ENCODE results near the gene ARHGAP22.

The ARHGAP22 gene

DNA sequence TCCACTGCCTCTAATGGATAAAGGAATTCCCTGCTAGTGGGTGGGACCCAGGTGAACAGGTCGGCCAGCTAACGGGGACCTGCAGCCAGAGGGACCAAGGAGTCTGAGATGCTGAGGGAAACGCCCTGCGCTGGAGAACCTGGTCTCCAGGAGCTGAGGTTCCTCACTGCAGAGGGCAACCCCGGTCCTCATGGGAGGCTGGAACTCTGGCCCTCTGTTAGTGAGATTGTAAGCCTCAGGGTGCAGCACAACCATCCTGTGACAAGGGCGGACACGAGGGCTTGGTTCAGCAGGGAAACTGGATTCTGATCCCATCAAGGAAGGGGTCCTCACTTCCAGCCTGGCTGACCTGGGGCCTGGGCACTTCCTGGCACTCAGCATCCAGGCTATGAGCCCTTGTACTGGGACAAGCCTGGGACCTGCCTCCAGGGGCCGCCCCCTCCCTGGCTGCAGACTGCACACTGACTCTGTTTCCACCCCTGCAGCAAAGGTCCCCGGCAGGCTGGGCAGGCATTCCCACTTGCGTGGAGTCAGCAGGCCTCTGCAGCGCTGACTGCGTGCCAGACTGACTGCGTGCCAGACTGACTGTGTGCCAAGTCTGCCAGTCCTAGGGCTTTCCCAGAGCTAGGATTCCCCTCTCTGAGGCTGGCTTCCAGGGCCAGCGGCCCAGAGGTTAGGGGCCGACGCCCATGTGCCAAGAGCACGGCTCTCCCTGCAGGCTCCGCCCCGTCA, 155.2 kb downstream of the ARHGAP22 start:
- Histone ChIP-seq H3K36me3 (ENCODE audit: insufficient read depth, low read length) (peaks cover 91% of the 10 kb centered on the region), H3K27me3 (ENCODE audit: control insufficient read depth, insufficient read depth, low read length) (no peaks in the 10 kb centered on the region), H3K9ac (ENCODE audit: low read depth, low read length) (no peak overlapping the region), H3K4me3 (ENCODE audit: low read length) (no peak overlapping the region), H3K4me1 (ENCODE audit: control insufficient read depth, insufficient read depth, low read length) (peaks cover 25% of the 10 kb centered on the region), H3K9me3 (replicated peaks; ENCODE audit: low read length) (no peaks in the 10 kb centered on the region), H3K4me2 (ENCODE audit: low read length) (no peak overlapping the region)

DNA sequence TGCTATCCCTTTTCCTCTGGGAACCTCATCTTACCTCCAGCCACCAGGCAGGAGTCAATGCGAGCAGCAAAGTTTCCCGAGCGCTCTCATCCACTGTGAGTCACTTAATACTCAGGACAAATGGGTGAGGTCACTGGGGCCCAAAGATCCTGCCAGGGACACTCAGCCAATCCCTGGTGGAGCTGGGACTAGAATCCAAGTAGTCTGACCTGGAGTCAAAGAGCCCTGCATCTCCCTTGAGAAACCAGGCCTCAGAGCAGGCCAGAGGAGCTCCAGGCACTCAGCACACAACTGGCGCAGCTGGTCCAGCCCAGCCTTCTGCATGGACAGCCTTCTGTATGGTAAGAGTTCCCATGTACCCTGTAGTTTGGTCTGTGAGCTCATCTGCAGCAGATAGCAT, 156.1 kb downstream of the ARHGAP22 start:
- H3K4me3 ChIP-seq (ENCODE audit: low read length): no peak overlapping the region
- H3K4me2 ChIP-seq (ENCODE audit: low read length): no peak overlapping the region
- peaks cover 33% of the 10 kb centered on the region for H3K4me1 ChIP-seq (ENCODE audit: control insufficient read depth, insufficient read depth, low read length)
- no peaks in the 10 kb centered on the region for H3K9me3 ChIP-seq (replicated peaks; ENCODE audit: low read length)
- peaks cover 95% of the 10 kb centered on the region for H3K36me3 ChIP-seq (ENCODE audit: insufficient read depth, low read length)
- H3K27me3 ChIP-seq (ENCODE audit: control insufficient read depth, insufficient read depth, low read length): no peaks in the 10 kb centered on the region
- H3K9ac ChIP-seq (ENCODE audit: low read depth, low read length): peak overlapping the region; percentile 24

DNA sequence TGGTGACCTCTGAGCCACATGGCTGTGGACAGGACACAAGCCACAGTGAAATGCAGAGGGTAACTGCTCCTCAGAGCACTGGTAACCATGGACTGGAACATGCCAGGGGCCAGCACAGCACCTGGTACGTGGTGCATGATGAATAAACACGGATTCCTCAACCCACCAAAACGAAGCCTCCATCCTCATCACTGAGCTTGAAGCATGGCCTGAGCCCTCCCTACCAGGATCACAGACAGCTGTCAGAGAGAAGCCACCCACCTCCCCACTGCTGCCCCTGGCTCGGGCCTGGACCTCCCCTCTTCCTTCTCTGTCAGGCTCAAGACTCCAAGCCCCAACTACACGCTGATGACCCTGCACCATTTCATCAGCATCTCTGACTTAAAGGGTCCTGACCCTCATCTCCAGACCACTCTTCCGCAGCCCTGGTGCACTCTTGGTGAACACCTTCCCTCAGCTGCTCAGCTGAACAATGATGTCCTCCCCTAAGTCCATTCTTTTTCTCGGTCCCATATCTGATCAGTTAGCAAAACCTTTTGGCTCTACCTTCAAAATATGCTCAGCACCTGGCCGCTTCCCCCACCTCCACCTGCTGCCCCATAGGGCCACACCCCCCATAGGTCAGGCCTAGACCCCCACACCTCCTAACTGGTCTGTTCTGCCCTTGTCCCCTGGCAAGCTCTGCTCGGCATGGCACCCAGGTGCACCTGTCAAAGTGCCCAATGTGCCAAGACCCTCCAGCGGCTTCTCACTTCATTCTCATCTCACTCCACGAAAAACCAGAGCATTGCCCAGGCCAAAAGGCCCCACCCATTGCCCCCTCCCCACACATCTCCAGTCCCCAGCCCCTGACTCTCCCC, 157.3 kb downstream of the ARHGAP22 start:
- no peak overlapping the region for H3K4me2 ChIP-seq (ENCODE audit: low read length)
- no peak overlapping the region for H3K9ac ChIP-seq (ENCODE audit: low read depth, low read length)
- peaks cover 94% of the 10 kb centered on the region for H3K36me3 ChIP-seq (ENCODE audit: insufficient read depth, low read length)
- H3K9me3 ChIP-seq (replicated peaks; ENCODE audit: low read length): no peaks in the 10 kb centered on the region
- no peak overlapping the region for H3K4me3 ChIP-seq (ENCODE audit: low read length)
- H3K27me3 ChIP-seq (ENCODE audit: control insufficient read depth, insufficient read depth, low read length): no peaks in the 10 kb centered on the region
- peaks cover 36% of the 10 kb centered on the region for H3K4me1 ChIP-seq (ENCODE audit: control insufficient read depth, insufficient read depth, low read length)

DNA sequence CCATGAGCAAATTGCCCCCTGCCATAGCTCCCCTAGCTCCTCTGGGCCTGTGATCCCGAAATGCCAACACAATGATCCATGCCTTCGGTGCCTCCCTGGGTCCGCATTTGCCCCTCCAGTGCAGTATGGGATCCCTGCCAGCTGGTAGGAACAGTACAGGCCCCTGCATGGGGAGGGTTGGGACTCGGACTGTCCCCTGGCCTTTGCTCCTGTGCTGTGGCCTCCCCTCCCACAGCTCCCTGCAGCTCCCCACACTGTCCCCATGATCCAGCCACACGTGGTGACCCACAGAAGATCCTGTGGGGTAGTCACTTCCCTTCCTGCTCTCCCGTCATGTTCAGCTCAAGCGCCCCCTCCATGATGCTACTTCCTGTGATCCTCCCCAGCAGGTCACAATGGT, 158.1 kb downstream of the ARHGAP22 start:
- H3K4me1 ChIP-seq (ENCODE audit: control insufficient read depth, insufficient read depth, low read length): peaks cover 36% of the 10 kb centered on the region
- H3K9ac ChIP-seq (ENCODE audit: low read depth, low read length): no peak overlapping the region

DNA sequence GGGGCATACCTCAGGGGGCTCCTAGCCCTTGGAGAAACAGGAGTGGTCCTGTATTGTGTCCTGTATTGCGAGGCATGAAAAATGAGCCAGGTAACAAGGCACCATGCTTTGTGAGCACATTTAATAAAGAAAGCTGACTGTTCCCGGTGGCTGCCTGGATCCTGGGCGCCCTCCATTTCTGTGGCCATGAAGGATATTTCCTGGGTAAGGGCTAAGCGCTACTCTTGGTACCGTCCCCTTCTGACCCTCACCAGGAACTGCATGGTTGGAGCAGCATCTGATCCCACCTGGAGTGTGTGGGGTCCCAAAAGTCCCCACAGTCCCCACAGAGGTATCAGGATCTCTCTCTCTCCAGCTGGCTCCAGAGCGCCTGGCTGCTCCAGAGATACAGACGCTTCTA, 158.9 kb downstream of the ARHGAP22 start:
- H3K36me3 ChIP-seq (ENCODE audit: insufficient read depth, low read length): peaks cover 89% of the 10 kb centered on the region
- H3K4me2 ChIP-seq (ENCODE audit: low read length): no peak overlapping the region
- H3K9me3 ChIP-seq (replicated peaks; ENCODE audit: low read length): no peaks in the 10 kb centered on the region
- no peak overlapping the region for H3K4me3 ChIP-seq (ENCODE audit: low read length)
- no peaks in the 10 kb centered on the region for H3K27me3 ChIP-seq (ENCODE audit: control insufficient read depth, insufficient read depth, low read length)
- peaks cover 38% of the 10 kb centered on the region for H3K4me1 ChIP-seq (ENCODE audit: control insufficient read depth, insufficient read depth, low read length)
- no peak overlapping the region for H3K9ac ChIP-seq (ENCODE audit: low read depth, low read length)

More for the DNA sequence above, 158.1 kb downstream of the ARHGAP22 start:
- peaks cover 94% of the 10 kb centered on the region for H3K36me3 ChIP-seq (ENCODE audit: insufficient read depth, low read length)
- no peaks in the 10 kb centered on the region for H3K27me3 ChIP-seq (ENCODE audit: control insufficient read depth, insufficient read depth, low read length)
- no peak overlapping the region for H3K4me3 ChIP-seq (ENCODE audit: low read length)
- no peaks in the 10 kb centered on the region for H3K9me3 ChIP-seq (replicated peaks; ENCODE audit: low read length)
- H3K4me2 ChIP-seq (ENCODE audit: low read length): no peak overlapping the region

DNA sequence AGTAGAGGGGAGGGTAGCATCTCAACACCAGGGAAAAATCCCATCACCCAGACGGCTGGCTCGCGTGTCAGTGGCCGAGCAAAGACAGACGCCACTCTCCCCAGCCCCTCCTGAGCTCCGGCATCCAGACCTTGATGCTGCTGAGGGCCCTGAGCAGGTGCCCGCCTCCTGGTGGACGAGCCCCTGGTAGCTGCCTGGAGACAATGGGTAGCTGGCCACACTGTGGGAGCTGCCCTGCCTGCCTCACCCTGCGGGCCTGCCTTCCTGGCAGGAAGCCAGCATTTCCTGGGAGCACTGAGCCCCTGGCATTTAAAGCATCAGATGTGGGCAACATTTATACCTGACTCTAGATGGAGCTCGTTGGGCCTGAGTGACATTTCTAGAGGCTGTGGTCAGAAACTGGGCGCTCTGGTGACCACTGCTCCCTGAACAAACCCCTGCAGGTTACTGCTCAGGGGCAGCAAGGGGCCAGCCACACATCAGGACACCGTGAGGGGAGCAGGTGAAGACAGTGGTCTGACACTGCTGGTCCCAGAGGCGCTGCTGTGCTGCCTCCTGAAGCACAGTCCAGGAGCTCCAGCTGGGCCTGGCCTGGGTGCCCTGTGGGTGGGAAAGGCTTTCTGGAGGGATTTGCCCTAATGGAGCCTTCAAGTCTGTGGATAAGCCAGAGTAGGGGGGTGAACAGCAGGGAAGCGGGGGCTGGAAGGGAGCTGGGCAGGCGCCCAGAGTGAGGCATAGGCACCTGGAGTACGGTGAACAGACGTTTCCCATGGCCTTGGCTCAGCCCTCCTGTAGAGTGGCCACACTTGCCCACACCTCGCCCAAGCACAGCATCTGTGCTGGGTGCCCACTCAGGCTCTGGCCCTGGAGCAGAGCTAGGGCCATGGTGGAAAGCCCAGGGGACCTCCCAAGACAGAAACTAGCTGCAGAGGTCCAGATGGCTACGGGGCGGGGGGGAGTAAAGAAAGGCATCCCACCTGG, 159.7 kb downstream of the ARHGAP22 start:
- no peak overlapping the region for H3K4me2 ChIP-seq (ENCODE audit: low read length)
- no peaks in the 10 kb centered on the region for H3K9me3 ChIP-seq (replicated peaks; ENCODE audit: low read length)
- no peak overlapping the region for H3K9ac ChIP-seq (ENCODE audit: low read depth, low read length)
- no peak overlapping the region for H3K4me3 ChIP-seq (ENCODE audit: low read length)
- no peaks in the 10 kb centered on the region for H3K27me3 ChIP-seq (ENCODE audit: control insufficient read depth, insufficient read depth, low read length)
- peaks cover 81% of the 10 kb centered on the region for H3K36me3 ChIP-seq (ENCODE audit: insufficient read depth, low read length)
- H3K4me1 ChIP-seq (ENCODE audit: control insufficient read depth, insufficient read depth, low read length): peaks cover 41% of the 10 kb centered on the region

DNA sequence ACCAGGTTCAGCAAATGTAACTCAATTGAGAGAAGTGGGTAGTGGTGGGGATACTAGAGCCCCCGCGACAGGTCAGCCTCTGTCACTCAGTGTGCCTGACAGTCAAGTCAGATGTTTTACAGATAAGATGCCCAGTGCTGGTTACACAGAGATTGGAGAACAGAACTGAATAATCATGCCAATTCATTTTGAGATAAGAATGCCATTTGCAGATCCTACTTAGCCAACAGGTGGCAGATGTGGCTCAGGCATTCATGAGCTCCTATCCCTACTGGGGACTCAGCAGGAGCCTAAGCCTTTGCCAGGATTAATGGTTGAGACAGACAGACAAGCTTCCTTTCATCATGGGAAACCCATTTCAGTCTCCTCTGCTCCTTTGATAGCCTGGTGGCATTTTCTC, 160.6 kb downstream of the ARHGAP22 start:
- Histone ChIP-seq H3K4me1 (ENCODE audit: control insufficient read depth, insufficient read depth, low read length) (peaks cover 41% of the 10 kb centered on the region), H3K9ac (ENCODE audit: low read depth, low read length) (no peak overlapping the region), H3K36me3 (ENCODE audit: insufficient read depth, low read length) (peaks cover 73% of the 10 kb centered on the region), H3K9me3 (replicated peaks; ENCODE audit: low read length) (no peaks in the 10 kb centered on the region), H3K4me2 (ENCODE audit: low read length) (no peak overlapping the region), H3K27me3 (ENCODE audit: control insufficient read depth, insufficient read depth, low read length) (no peaks in the 10 kb centered on the region), H3K4me3 (ENCODE audit: low read length) (no peak overlapping the region)

DNA sequence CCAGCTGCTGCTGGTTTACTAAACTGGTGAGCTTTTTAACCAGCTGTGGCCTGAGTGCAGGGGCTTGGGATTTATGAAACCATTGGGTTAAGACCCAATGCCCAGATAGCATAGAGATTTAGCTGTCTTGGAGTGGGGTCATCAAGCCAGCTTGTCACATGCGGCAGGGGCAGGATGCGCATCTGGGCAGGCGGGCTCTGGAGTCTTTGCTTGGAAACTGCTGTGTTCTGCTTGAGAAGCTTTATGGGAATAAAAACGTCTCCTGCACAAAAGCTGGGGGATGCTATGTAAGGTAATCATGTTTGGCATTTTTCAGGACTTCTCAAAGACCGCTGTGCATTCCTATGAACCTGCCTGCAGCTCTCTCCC, 162.1 kb downstream of the ARHGAP22 start:
- Histone ChIP-seq H3K27me3 (ENCODE audit: control insufficient read depth, insufficient read depth, low read length) (no peaks in the 10 kb centered on the region), H3K9ac (ENCODE audit: low read depth, low read length) (no peak overlapping the region), H3K9me3 (replicated peaks; ENCODE audit: low read length) (no peaks in the 10 kb centered on the region), H3K36me3 (ENCODE audit: insufficient read depth, low read length) (peaks cover 66% of the 10 kb centered on the region), H3K4me1 (ENCODE audit: control insufficient read depth, insufficient read depth, low read length) (peaks cover 40% of the 10 kb centered on the region), H3K4me2 (ENCODE audit: low read length) (no peak overlapping the region), H3K4me3 (ENCODE audit: low read length) (no peak overlapping the region)

DNA sequence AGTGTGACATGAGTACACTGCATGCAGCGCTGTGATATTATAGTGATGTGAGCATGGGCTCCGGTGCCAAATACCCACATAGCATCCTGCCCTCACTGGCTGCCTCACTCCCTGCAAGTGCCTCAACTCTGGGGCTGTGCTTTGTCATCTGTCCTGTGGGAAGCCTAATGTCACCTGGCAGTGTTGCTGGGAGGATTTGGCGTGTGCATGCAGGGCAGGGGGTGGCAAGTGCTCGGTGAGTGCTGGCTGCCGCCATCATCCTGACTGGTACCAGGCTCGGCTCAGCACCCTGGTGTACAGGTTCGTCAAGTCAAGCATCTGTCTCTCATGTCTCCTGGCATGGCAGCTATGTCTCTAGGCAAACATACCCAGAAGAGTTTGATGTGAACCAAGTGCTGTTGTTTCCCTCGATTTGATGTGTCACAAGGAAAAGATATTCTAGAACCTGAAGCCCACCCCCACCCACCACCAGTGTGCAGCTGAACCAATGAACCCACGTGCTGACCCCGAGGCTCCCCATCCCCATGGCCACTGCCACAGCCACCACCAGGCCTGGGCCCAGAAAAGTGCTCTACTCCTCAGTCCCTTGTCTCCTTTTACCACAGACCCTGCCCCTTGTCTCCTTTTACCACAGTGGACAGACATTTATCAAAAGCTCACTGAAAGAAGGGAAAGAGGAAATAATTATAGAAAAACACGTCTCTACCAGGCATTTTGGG, 162.6 kb downstream of the ARHGAP22 start:
- no peak overlapping the region for H3K9ac ChIP-seq (ENCODE audit: low read depth, low read length)
- H3K36me3 ChIP-seq (ENCODE audit: insufficient read depth, low read length): peaks cover 61% of the 10 kb centered on the region
- H3K4me1 ChIP-seq (ENCODE audit: control insufficient read depth, insufficient read depth, low read length): peaks cover 40% of the 10 kb centered on the region
- no peaks in the 10 kb centered on the region for H3K9me3 ChIP-seq (replicated peaks; ENCODE audit: low read length)
- no peak overlapping the region for H3K4me3 ChIP-seq (ENCODE audit: low read length)
- H3K4me2 ChIP-seq (ENCODE audit: low read length): no peak overlapping the region
- no peaks in the 10 kb centered on the region for H3K27me3 ChIP-seq (ENCODE audit: control insufficient read depth, insufficient read depth, low read length)

DNA sequence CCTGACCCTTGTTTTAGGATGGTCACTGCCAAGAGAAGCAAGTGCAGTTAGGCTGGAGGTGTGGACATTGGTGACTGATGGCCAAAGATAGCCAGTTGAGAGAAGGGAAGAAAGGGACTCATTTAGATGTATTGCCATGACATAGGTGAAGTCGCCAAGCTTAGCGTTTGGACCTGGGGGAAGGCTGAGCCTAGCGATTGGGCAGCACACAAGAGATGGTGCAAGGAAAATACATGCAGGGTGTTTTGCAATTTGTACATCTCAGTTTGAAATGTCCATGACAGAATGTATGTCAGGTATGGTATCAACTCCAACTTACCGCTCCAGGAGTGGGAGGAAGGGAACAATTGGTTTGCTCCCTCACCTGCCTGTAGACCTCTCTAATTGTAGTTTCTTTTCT, 164.1 kb downstream of the ARHGAP22 start:
- Histone ChIP-seq H3K27me3 (ENCODE audit: control insufficient read depth, insufficient read depth, low read length) (no peaks in the 10 kb centered on the region), H3K4me1 (ENCODE audit: control insufficient read depth, insufficient read depth, low read length) (peaks cover 40% of the 10 kb centered on the region), H3K4me3 (ENCODE audit: low read length) (no peak overlapping the region), H3K9ac (ENCODE audit: low read depth, low read length) (no peak overlapping the region), H3K9me3 (replicated peaks; ENCODE audit: low read length) (no peaks in the 10 kb centered on the region), H3K4me2 (ENCODE audit: low read length) (no peak overlapping the region), H3K36me3 (ENCODE audit: insufficient read depth, low read length) (peaks cover 46% of the 10 kb centered on the region)
